ENCODE data around the gene DCUN1D4.

Gene DCUN1D4

DNA sequence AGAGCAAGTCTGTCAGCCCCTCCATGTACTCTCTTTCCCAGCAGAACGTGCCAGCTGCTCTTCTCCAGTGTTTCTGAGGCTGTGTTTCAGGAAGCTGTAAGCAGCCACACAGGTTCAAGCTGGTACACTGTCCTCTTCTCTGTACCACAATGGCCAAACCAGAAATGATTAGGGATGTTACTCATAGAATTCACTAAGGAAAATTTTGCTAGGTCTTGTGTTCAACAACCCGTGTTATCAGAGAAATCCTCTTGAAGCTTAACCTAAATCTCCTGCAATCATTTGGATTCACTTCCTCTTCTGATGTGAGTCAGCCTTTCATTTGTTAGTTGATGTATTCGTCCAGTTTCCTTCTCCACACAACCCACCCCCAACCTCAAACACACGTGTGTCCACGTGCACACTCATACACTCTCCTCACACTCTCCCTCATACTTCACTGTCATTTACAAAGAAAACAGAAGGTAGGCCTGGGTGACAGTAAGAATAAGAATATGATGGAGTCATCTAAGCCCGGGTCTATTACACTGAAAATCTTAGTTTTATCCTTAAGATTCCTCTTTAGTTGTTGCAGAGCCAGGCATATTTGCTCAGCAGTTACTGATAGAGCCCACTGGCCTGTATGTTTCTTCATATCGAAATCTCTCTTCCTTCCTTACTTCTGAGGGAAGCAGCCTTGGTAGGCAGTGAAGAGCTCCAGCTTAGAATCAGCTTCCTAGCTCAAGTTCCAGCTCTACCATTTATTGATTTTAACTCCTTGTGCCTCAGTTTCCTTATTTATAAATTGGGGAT, 63.4 kb downstream of the DCUN1D4 start:
- TF ChIP-seq ZNF8 (CRISPR knock-in tag; IDR thresholded peaks at IDR 0.05): no peak
- no peak for TF ChIP-seq ZNF565 (CRISPR knock-in tag; conservative IDR thresholded peaks at IDR 0.05; ENCODE audit: low read depth)
- TF ChIP-seq, protein P1, sequence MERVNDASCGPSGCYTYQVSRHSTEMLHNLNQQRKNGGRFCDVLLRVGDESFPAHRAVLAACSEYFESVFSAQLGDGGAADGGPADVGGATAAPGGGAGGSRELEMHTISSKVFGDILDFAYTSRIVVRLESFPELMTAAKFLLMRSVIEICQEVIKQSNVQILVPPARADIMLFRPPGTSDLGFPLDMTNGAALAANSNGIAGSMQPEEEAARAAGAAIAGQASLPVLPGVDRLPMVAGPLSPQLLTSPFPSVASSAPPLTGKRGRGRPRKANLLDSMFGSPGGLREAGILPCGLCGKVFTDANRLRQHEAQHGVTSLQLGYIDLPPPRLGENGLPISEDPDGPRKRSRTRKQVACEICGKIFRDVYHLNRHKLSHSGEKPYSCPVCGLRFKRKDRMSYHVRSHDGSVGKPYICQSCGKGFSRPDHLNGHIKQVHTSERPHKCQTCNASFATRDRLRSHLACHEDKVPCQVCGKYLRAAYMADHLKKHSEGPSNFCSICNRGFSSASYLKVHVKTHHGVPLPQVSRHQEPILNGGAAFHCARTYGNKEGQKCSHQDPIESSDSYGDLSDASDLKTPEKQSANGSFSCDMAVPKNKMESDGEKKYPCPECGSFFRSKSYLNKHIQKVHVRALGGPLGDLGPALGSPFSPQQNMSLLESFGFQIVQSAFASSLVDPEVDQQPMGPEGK (CRISPR knock-in tag; IDR thresholded peaks at IDR 0.05; ENCODE audit: borderline replicate concordance): no peak
- no peak for TF ChIP-seq CSDC2 (CRISPR knock-in tag; IDR thresholded peaks at IDR 0.05)
- no peak for TF ChIP-seq ESRRG (CRISPR knock-in tag; IDR thresholded peaks at IDR 0.05)
- TF ChIP-seq SNAI2 (CRISPR knock-in tag; IDR thresholded peaks at IDR 0.05): no peak
- TF ChIP-seq, protein P2, sequence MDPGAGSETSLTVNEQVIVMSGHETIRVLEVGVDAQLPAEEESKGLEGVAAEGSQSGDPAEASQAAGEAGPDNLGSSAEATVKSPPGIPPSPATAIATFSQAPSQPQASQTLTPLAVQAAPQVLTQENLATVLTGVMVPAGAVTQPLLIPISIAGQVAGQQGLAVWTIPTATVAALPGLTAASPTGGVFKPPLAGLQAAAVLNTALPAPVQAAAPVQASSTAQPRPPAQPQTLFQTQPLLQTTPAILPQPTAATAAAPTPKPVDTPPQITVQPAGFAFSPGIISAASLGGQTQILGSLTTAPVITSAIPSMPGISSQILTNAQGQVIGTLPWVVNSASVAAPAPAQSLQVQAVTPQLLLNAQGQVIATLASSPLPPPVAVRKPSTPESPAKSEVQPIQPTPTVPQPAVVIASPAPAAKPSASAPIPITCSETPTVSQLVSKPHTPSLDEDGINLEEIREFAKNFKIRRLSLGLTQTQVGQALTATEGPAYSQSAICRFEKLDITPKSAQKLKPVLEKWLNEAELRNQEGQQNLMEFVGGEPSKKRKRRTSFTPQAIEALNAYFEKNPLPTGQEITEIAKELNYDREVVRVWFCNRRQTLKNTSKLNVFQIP (CRISPR knock-in tag; IDR thresholded peaks at IDR 0.05; ENCODE audit: borderline replicate concordance, low read depth): no peak
- no peak for TF ChIP-seq GLIS3 (CRISPR knock-in tag; IDR thresholded peaks at IDR 0.05)
- no peak for TF ChIP-seq ZFP3 (CRISPR knock-in tag; IDR thresholded peaks at IDR 0.05)
- TF ChIP-seq TOX (CRISPR knock-in tag; IDR thresholded peaks at IDR 0.05; ENCODE audit: borderline replicate concordance): no peak
- TF ChIP-seq RARB (CRISPR knock-in tag; IDR thresholded peaks at IDR 0.05): no peak
- TF ChIP-seq ZFP30 (CRISPR knock-in tag; IDR thresholded peaks at IDR 0.05): no peak
- no peak for TF ChIP-seq ARNTL (CRISPR knock-in tag; IDR thresholded peaks at IDR 0.05; ENCODE audit: borderline replicate concordance, low read depth)
- TF ChIP-seq, protein P3, sequence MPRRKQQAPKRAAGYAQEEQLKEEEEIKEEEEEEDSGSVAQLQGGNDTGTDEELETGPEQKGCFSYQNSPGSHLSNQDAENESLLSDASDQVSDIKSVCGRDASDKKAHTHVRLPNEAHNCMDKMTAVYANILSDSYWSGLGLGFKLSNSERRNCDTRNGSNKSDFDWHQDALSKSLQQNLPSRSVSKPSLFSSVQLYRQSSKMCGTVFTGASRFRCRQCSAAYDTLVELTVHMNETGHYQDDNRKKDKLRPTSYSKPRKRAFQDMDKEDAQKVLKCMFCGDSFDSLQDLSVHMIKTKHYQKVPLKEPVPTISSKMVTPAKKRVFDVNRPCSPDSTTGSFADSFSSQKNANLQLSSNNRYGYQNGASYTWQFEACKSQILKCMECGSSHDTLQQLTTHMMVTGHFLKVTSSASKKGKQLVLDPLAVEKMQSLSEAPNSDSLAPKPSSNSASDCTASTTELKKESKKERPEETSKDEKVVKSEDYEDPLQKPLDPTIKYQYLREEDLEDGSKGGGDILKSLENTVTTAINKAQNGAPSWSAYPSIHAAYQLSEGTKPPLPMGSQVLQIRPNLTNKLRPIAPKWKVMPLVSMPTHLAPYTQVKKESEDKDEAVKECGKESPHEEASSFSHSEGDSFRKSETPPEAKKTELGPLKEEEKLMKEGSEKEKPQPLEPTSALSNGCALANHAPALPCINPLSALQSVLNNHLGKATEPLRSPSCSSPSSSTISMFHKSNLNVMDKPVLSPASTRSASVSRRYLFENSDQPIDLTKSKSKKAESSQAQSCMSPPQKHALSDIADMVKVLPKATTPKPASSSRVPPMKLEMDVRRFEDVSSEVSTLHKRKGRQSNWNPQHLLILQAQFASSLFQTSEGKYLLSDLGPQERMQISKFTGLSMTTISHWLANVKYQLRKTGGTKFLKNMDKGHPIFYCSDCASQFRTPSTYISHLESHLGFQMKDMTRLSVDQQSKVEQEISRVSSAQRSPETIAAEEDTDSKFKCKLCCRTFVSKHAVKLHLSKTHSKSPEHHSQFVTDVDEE (CRISPR knock-in tag; IDR thresholded peaks at IDR 0.05): no peak
- TF ChIP-seq, protein P4, sequence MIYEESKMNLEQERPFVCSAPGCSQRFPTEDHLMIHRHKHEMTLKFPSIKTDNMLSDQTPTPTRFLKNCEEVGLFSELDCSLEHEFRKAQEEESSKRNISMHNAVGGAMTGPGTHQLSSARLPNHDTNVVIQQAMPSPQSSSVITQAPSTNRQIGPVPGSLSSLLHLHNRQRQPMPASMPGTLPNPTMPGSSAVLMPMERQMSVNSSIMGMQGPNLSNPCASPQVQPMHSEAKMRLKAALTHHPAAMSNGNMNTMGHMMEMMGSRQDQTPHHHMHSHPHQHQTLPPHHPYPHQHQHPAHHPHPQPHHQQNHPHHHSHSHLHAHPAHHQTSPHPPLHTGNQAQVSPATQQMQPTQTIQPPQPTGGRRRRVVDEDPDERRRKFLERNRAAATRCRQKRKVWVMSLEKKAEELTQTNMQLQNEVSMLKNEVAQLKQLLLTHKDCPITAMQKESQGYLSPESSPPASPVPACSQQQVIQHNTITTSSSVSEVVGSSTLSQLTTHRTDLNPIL (CRISPR knock-in tag; IDR thresholded peaks at IDR 0.05; ENCODE audit: low read depth): no peak
- no peak for TF ChIP-seq TCF4 (CRISPR knock-in tag; IDR thresholded peaks at IDR 0.05; ENCODE audit: borderline replicate concordance)
- TF ChIP-seq OSR1 (CRISPR knock-in tag; IDR thresholded peaks at IDR 0.05): no peak
- TF ChIP-seq PPARA (CRISPR knock-in tag; IDR thresholded peaks at IDR 0.05; ENCODE audit: borderline replicate concordance): no peak
- TF ChIP-seq ISL1 (CRISPR knock-in tag; IDR thresholded peaks at IDR 0.05): no peak
- no peak for ATAC-seq

DNA sequence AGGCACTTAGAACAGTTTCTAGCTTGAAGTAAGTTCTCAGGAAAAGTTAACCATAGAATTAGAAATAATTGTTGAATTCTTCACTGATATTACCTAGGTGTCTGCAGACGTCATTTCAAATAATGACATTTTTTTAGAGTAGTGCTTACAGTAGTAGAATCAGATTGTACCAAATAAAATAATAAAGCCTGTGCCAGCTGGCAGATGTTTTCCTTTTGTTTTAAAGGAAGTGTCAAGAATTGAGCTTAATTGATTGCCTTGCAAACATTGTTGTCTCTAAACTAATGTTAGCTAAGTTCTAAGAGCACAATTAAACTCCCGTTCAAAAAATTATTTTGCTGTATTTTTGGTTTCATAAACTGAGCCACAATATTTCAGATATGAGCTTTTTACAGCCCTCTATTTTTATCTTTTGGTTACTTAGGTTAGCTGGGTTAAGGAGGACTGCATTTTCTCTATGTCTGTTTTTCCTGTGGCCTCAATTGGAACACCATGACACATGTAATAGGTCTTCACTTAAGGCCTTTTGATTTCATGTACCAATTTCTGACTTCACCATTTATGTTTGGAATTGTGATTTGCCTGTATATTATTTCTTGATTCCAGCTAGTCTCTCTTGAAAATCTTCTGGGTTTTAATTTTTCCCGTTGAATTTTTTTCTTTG, 64.2 kb downstream of the DCUN1D4 start:
- TF ChIP-seq ESRRG (CRISPR knock-in tag; IDR thresholded peaks at IDR 0.05) (no peak), ZFP30 (CRISPR knock-in tag; IDR thresholded peaks at IDR 0.05) (no peak), ZC3H10 (CRISPR knock-in tag; IDR thresholded peaks at IDR 0.05) (no peak)
- TF ChIP-seq, protein P4 (CRISPR knock-in tag; IDR thresholded peaks at IDR 0.05; ENCODE audit: low read depth): no peak
- ATAC-seq: no peak

DNA sequence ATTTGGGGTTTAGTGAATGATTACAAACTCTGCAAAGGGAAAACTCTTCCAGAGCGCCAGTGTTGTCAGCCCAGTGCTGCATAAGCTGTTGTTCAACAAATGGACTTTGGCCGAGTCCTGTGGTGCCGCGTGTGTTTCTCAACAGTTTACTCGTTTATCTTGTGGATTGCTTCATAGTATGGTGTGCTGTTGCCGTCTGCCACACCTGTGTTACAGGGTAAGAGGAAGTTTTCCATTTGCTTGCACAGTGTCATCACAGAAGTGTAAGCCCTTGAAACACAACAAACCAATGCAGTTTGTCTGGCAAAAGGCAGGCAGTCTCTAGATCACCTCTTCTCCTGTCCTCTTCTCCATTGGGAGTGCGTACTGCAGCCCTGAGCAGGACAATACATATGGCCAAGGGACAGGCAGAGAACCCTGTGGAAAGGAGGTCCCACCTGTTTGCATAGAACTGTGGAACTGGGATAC, 66.3 kb downstream of the DCUN1D4 start:
- ATAC-seq: no peak
- TF ChIP-seq, protein P4 (CRISPR knock-in tag; IDR thresholded peaks at IDR 0.05; ENCODE audit: low read depth): no peak
- TF ChIP-seq BACH2 (CRISPR knock-in tag; IDR thresholded peaks at IDR 0.05; ENCODE audit: borderline replicate concordance) (no peak), TCF4 (CRISPR knock-in tag; IDR thresholded peaks at IDR 0.05; ENCODE audit: borderline replicate concordance) (no peak), TOX (CRISPR knock-in tag; IDR thresholded peaks at IDR 0.05; ENCODE audit: borderline replicate concordance) (no peak), SNAI2 (CRISPR knock-in tag; IDR thresholded peaks at IDR 0.05) (no peak), GLIS3 (CRISPR knock-in tag; IDR thresholded peaks at IDR 0.05) (no peak), ISL1 (CRISPR knock-in tag; IDR thresholded peaks at IDR 0.05) (no peak), ZC3H10 (CRISPR knock-in tag; IDR thresholded peaks at IDR 0.05) (no peak), CSDC2 (CRISPR knock-in tag; IDR thresholded peaks at IDR 0.05) (no peak), ESRRG (CRISPR knock-in tag; IDR thresholded peaks at IDR 0.05) (no peak)
- TF ChIP-seq, protein P1 (CRISPR knock-in tag; IDR thresholded peaks at IDR 0.05; ENCODE audit: borderline replicate concordance): no peak
